SK-N-MC (cell line): ENCODE results near the gene NLGN3.
A peak's percentile ranks its signal among the peaks of the same experiment; 100 is the strongest.

Source experiments
- DNase-seq: peaks from one replicate; pipeline ENCODE4 v3.0.0-alpha.2; 2011; ENCODE audit warnings: low read depth, low spot score
- H3K27ac ChIP-seq: fragments of 200-600 bp; sonication (generic); 2 replicates; pipeline ENCODE4 v1.5.1; 2016; ENCODE audit warnings: mixed run types
- H3K36me3 ChIP-seq: fragments of 200-600 bp; sonication (generic); 2 replicates; pipeline ENCODE4 v1.6.1; 2017; ENCODE audit warnings: antibody characterized with exemption, low read length, mixed read lengths; ENCODE audit not compliant: insufficient read depth
- H3K4me3 ChIP-seq: fragments of 200-600 bp; sonication (generic); 2 replicates; pipeline ENCODE4 v1.5.1; 2016
- H3K9ac ChIP-seq: fragments of 200-600 bp; sonication (generic); 2 replicates; pipeline ENCODE4 v1.8.0; 2017; ENCODE audit warnings: mixed run types, mixed read lengths; ENCODE audit not compliant: insufficient read length
- H3K9me3 ChIP-seq: fragments of 200-600 bp; sonication (generic); 2 replicates; pipeline ENCODE4 v1.6.1; 2017; ENCODE audit warnings: low read depth, mild to moderate bottlenecking, antibody characterized with exemption, low read length, moderate library complexity, mixed read lengths
- EZH2 ChIP-seq: fragments of 200-600 bp; sonication (generic); IDR thresholded peaks from one replicate; pipeline ENCODE4 v1.6.1; 2017; ENCODE audit warnings: antibody characterized with exemption
- FOXP2 ChIP-seq: optimal IDR thresholded peaks from 2 replicates; pipeline ENCODE3; 2011; ENCODE audit warnings: mild to moderate bottlenecking, moderate library complexity; ENCODE audit not compliant: insufficient read depth; ENCODE audit errors: extremely low read length, control extremely low read depth
- POLR2AphosphoS5 ChIP-seq: IDR thresholded peaks from 2 replicates; pipeline ENCODE4 v1.6.1; 2012; ENCODE audit warnings: mild to moderate bottlenecking, low read depth, low read length, borderline replicate concordance

Gene NLGN3

DNA sequence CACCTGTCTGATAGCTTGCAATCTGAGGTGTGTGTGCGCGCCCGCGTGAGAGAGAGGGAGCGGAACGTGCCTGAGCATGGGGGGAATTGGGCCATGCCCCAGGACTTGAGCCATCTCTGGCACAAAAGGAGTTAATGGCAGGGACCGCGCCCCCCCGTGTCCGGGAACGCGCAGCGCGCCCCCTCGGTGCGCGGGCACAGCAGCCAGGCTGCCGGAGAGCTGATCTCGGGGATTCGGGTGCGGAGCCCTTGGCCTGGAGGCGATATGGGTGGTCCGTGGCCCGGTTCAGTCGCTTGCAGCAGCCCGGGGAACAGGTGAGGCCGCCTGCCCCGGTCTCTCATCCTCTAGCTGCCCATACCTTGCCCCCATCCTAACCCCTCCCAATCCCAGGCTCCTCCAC lies at the start of gene NLGN3:
NLGN3 (plus strand) TSS at position 191 of the 400 bp plus-strand sequence. CDS start 2,909 bp downstream, outside the sequence.
- H3K36me3 ChIP-seq = no peaks in the 10 kb centered on the region; the same call in 1 of the 2 replicates
- TF ChIP-seq POLR2AphosphoS5 (no peak), FOXP2 (no peak), EZH2 (no peak)
- no peak within 1 kb of the TSS for H3K27ac ChIP-seq
- no peak within 1 kb of the TSS for H3K4me3 ChIP-seq
- no peak within 1 kb of the TSS for H3K9ac ChIP-seq
- no peaks in the 10 kb centered on the region for H3K9me3 ChIP-seq
- DNase-seq = no peak

GRCh38 chrX:71095033-71095432 lies 49.6 kb upstream of the NLGN3 start:
- Histone ChIP-seq H3K36me3 (no peaks in the 10 kb centered on the region), H3K9me3 (no peaks in the 10 kb centered on the region), H3K27ac (no peak overlapping the region), H3K9ac (peak overlapping the region; percentile 74), H3K4me3 (peak overlapping the region; percentile 77)
- TF ChIP-seq EZH2 (no peak), POLR2AphosphoS5 (no peak), FOXP2 (no peak)
- DNase-seq = no peak

DNA sequence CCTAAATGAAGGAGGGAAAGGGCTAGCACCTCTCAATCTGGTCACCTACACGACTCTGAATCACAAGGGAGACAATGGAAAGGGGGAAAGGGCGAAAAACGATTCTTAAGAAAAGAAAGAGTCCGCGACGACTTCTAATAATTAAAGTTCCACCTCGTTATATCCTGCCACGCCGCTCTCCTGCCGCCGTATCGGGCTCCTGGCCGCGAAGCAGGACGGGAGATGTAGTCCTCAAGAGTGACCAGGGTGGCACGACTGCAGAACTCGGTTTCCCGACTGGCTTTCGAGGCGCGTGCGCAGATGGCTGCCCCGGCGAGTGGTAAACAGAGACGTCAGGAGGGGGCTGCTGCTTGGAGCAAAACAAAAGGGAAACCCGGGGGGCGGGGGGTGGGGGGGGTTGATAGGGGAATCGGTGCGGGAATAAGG lies 49.1 kb upstream of the NLGN3 start, which contains the start of gene FOXO4:
FOXO4 (plus strand) TSS at position 297 of the 426 bp plus-strand sequence. CDS start 678 bp downstream, outside the sequence.
- H3K27ac ChIP-seq = no peak within 1 kb of the TSS

GRCh38 chrX:71095981-71096759 lies 48.5 kb upstream of the NLGN3 start:
- no peak for DNase-seq
- Histone ChIP-seq H3K27ac (no peak overlapping the region), H3K9me3 (no peaks in the 10 kb centered on the region)

More for the DNA sequence above, 49.1 kb upstream of the NLGN3 start, which contains the start of gene FOXO4:
- no peak for DNase-seq
- H3K9me3 ChIP-seq = no peaks in the 10 kb centered on the region
- peak within 1 kb of the TSS; percentile 77 for H3K4me3 ChIP-seq
- no peak for TF ChIP-seq EZH2
- peak; percentile 68 for TF ChIP-seq POLR2AphosphoS5
- no peak for TF ChIP-seq FOXP2
- H3K36me3 ChIP-seq = no peaks in the 10 kb centered on the region
- H3K9ac ChIP-seq = peak within 1 kb of the TSS; percentile 74

DNA sequence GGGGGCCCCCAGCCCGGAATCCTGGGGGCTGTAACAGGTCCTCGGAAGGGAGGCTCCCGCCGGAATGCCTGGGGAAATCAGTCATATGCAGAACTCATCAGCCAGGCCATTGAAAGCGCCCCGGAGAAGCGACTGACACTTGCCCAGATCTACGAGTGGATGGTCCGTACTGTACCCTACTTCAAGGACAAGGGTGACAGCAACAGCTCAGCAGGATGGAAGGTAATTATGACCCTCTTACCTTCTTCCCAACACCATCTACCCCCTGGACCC lies 47.9 kb upstream of the NLGN3 start:
- no peak for DNase-seq
- Histone ChIP-seq H3K36me3 (no peaks in the 10 kb centered on the region), H3K27ac (no peak overlapping the region), H3K9ac (peak overlapping the region; percentile 53), H3K9me3 (no peaks in the 10 kb centered on the region), H3K4me3 (peak overlapping the region; percentile 77)
- TF ChIP-seq POLR2AphosphoS5 (no peak), FOXP2 (no peak), EZH2 (no peak)

More at GRCh38 chrX:71095981-71096759, 48.5 kb upstream of the NLGN3 start:
- no peak for TF ChIP-seq FOXP2
- TF ChIP-seq POLR2AphosphoS5 = no peak
- TF ChIP-seq EZH2 = no peak
- Histone ChIP-seq H3K4me3 (peak overlapping the region; percentile 77), H3K9ac (peak overlapping the region; percentile 53), H3K36me3 (no peaks in the 10 kb centered on the region)

DNA sequence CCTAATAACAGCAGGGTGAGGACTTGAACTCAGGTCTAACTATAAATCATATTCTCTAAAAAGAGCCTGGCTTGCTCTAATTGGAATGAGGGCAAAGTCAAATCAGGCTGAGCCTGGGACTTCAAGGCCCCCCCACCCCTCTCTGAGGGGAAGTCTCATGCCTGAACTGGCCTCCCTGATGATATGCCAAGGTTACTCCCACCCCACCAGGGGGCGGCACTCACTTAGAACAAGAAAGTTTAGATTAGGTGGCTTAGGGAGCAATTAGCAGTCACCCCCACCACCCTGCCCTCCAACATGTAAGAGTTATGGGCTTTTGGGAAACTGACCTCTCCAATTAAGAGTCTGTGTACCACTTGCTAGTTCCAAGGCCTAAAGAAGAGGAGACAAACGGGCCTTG lies 46.3 kb upstream of the NLGN3 start:
- Histone ChIP-seq H3K4me3 (no peak overlapping the region), H3K9ac (no peak overlapping the region), H3K9me3 (no peaks in the 10 kb centered on the region), H3K27ac (no peak overlapping the region), H3K36me3 (no peaks in the 10 kb centered on the region)
- DNase-seq = no peak
- TF ChIP-seq EZH2 (no peak), FOXP2 (no peak), POLR2AphosphoS5 (no peak)

DNA sequence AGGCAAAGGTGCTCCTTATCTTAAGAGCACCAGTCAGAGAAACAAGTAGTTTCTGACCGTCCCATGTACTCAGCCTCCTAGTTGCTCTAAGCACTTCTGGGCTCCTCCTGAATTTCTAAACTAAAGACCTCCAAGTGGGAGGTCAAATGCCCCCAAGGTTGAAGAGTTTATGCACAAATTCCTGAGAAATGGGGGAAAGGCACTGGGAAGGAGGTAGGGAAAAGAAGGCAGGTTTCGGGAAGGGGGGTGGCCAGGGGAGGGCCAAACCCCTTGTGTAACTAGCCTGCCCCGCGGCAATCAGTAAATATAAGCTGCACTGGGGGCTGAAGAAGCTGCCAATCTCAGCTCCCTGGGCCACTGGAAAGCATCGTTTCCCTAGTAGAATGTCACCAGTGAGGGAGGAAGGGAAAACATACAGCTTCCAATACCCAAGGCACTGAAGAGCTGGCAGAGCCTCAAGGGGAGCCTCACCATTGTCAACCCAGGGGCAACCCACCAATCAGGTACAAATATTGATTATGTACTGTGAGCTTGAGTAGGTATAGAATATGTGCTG lies 45.6 kb upstream of the NLGN3 start:
- Histone ChIP-seq H3K4me3 (no peak overlapping the region), H3K9ac (no peak overlapping the region), H3K27ac (no peak overlapping the region), H3K9me3 (no peaks in the 10 kb centered on the region), H3K36me3 (no peaks in the 10 kb centered on the region)
- TF ChIP-seq FOXP2 (no peak), EZH2 (no peak), POLR2AphosphoS5 (no peak)
- no peak for DNase-seq

DNA sequence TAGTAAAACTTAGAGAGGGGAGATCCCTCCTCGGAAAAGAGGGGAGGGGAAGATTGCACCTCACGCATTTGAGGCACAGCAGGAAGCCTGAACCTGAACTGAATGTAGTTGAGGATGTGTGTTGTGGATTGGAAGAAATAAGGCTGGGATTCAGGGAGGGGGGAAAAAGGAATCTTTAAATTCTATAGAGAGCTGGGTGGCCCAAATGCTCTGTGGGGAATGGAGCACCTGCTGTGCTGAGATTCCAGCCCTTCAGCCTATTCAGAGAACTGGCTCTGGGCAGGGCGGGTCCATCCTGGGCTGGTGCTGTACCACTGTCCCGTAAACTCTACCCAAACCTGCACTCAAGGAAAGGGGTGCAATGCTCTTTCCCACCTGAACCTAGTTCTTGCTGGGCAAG lies 44.9 kb upstream of the NLGN3 start:
- no peak overlapping the region for H3K4me3 ChIP-seq
- H3K36me3 ChIP-seq = no peaks in the 10 kb centered on the region
- TF ChIP-seq POLR2AphosphoS5 (no peak), EZH2 (no peak), FOXP2 (no peak)
- no peak overlapping the region for H3K27ac ChIP-seq
- no peak overlapping the region for H3K9ac ChIP-seq
- no peak for DNase-seq
- no peaks in the 10 kb centered on the region for H3K9me3 ChIP-seq
